Progenitor cell of endocrine pancreas (in vitro differentiated cells): ENCODE measurements around the gene OTUD1. TPM values are rescaled to one million over a fixed set of nuclear protein-coding genes. Genes with fewer than 3 reads are reported as not detected.

Experiments
- DNase-seq: peaks from one replicate; pipeline ENCODE4 v3.0.0; 2021; ENCODE audit warnings: low spot score; ENCODE audit not compliant: unreplicated experiment
- H3K27ac Mint-ChIP-seq: 2 replicates; pipeline ENCODE4 v1.8.0; 2021; ENCODE audit warnings: mild to moderate bottlenecking, moderate library complexity, mixed read lengths
- H3K27me3 Mint-ChIP-seq: 2 replicates; pipeline ENCODE4 v1.8.0; 2021; ENCODE audit warnings: mixed read lengths
- H3K36me3 Mint-ChIP-seq: 2 replicates; pipeline ENCODE4 v1.8.0; 2022; ENCODE audit warnings: mixed read lengths; ENCODE audit not compliant: insufficient read depth
- H3K4me1 Mint-ChIP-seq: 2 replicates; pipeline ENCODE4 v1.8.0; 2021; ENCODE audit warnings: low read depth, mixed read lengths
- H3K4me3 Mint-ChIP-seq: 2 replicates; pipeline ENCODE4 v1.8.0; 2021; ENCODE audit warnings: low read depth, mild to moderate bottlenecking, moderate library complexity, mixed read lengths
- H3K9me3 Mint-ChIP-seq: 2 replicates; pipeline ENCODE4 v1.8.0; 2021; ENCODE audit warnings: low read depth, mixed read lengths
- total RNA-seq: library from RNA; stranded (reverse); gene quantifications from 2 replicates; pipeline ENCODE4 v1.2.1, GENCODE V29; 2021
- TF ChIP-seq, protein P1 (sequence below): fragments of 200-600 bp; sonication (generic); IDR thresholded peaks from one replicate; pipeline ENCODE4 v1.5.0; 2021; ENCODE audit warnings: antibody characterized with exemption, mild to moderate bottlenecking; ENCODE audit not compliant: unreplicated experiment

Gene OTUD1
- total RNA-seq, 1 donor from 2014 or later: 11.9 TPM

DNA sequence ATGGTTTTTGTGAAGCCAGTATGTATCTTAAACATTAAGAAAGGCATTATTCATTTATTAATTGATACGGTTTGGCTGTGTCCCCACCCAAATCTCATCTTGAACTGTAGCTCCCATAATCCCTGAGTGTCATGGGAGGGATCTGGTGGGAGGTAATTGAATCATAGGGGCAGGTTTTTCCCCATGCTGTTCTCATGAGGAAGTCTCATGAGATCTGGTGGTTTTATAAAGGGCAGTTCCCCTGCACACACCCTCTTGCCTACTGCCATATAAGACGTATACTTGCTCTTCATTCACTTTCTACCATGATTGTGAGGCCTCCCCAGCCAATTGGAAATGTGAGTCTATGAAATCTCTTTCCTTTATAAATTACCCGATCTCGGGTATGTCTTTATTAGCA, 28.1 kb downstream of the OTUD1 start:
- Mint-ChIP-seq H3K9me3 (peaks cover 4% of the 10 kb centered on the region), H3K27ac (no peak overlapping the region), H3K36me3 (no peaks in the 10 kb centered on the region), H3K4me3 (no peak overlapping the region), H3K4me1 (peaks cover 13% of the 10 kb centered on the region), H3K27me3 (peaks cover 19% of the 10 kb centered on the region)
- no peak for DNase-seq
- TF ChIP-seq, protein P1, sequence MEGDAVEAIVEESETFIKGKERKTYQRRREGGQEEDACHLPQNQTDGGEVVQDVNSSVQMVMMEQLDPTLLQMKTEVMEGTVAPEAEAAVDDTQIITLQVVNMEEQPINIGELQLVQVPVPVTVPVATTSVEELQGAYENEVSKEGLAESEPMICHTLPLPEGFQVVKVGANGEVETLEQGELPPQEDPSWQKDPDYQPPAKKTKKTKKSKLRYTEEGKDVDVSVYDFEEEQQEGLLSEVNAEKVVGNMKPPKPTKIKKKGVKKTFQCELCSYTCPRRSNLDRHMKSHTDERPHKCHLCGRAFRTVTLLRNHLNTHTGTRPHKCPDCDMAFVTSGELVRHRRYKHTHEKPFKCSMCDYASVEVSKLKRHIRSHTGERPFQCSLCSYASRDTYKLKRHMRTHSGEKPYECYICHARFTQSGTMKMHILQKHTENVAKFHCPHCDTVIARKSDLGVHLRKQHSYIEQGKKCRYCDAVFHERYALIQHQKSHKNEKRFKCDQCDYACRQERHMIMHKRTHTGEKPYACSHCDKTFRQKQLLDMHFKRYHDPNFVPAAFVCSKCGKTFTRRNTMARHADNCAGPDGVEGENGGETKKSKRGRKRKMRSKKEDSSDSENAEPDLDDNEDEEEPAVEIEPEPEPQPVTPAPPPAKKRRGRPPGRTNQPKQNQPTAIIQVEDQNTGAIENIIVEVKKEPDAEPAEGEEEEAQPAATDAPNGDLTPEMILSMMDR: no peak

DNA sequence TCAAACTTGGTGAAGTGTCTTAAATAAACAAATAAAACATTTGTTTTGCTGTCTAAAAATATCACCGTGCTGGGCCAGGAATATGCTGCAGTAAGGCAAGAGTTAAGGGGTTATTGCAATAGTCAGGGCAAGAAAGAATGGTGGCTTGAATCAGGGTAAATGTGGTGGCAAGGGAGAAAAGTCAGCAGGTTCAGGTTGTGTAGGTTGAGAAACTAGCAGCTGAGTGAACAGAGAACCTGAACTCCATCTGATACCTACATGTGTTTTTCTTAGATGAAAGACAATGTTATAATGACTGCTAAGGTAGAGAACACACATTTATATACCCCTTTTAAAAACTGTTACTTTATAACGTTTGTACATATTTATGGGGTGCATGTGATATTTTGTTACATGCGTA, 28.7 kb downstream of the OTUD1 start:
- TF ChIP-seq, protein P1: no peak
- Mint-ChIP-seq H3K27me3 (peaks cover 20% of the 10 kb centered on the region), H3K36me3 (no peaks in the 10 kb centered on the region), H3K27ac (no peak overlapping the region), H3K9me3 (no peaks in the 10 kb centered on the region), H3K4me1 (peaks cover 10% of the 10 kb centered on the region), H3K4me3 (no peak overlapping the region)
- DNase-seq: no peak

DNA sequence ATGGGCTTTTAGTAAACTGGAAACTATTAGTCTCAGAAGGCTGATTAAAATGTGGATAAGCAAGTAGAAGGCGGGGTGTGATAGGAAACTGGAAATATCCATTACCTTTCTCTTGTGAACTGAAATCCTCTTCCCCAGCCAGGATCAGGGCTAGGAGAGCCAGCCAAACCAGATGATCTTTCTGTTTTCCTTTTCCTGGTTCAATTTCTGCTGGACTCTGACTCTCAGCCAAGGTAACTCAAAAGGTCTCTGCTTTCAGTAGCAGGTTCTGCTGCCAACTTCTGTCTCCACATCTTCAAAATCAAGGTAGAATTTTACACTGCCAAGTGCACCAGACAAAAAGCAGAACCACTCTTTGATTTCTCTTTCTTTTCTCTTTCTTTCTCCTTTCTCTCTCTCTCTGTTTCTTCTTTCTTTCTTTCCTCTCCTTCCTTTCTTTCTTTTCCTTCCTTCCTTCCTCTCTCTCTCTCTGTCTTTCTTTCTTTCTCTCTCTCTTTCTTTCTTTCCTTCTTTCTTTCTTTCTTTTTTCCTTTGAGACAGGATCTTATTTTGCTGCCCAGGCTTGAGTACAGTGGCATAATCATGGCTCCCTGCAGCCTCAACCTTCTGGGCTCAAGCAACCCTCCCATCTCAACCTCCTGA, 30.8 kb downstream of the OTUD1 start:
- H3K9me3 Mint-ChIP-seq: no peaks in the 10 kb centered on the region
- DNase-seq: no peak
- peaks cover 4% of the 10 kb centered on the region for H3K4me1 Mint-ChIP-seq
- H3K27me3 Mint-ChIP-seq: peaks cover 22% of the 10 kb centered on the region
- H3K36me3 Mint-ChIP-seq: no peaks in the 10 kb centered on the region
- no peak overlapping the region for H3K4me3 Mint-ChIP-seq
- no peak overlapping the region for H3K27ac Mint-ChIP-seq
- TF ChIP-seq, protein P1: no peak

DNA sequence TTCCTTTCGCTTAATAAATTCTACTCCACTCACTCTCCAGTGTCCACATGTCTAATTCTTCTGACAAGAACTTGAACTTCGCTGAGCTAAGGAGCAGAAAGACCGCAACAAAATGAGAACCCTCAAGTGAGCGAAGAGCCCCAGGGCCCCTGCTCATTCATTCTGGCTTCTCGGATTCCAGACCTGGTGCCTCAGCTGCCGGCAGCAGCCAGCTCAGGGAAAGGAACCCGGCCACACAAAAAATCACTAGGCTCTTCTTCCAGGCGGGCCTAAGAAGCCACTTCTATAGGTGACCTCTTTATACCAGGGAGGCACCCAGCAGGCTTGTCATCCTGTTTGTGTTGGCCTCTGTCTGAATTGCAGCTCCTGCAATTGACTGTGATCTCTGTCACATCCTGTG, 33.3 kb downstream of the OTUD1 start:
- TF ChIP-seq, protein P1: no peak
- Mint-ChIP-seq H3K9me3 (no peaks in the 10 kb centered on the region), H3K27me3 (peaks cover 22% of the 10 kb centered on the region), H3K4me1 (peaks cover 4% of the 10 kb centered on the region), H3K36me3 (no peaks in the 10 kb centered on the region), H3K27ac (no peak overlapping the region), H3K4me3 (no peak overlapping the region)
- no peak for DNase-seq

DNA sequence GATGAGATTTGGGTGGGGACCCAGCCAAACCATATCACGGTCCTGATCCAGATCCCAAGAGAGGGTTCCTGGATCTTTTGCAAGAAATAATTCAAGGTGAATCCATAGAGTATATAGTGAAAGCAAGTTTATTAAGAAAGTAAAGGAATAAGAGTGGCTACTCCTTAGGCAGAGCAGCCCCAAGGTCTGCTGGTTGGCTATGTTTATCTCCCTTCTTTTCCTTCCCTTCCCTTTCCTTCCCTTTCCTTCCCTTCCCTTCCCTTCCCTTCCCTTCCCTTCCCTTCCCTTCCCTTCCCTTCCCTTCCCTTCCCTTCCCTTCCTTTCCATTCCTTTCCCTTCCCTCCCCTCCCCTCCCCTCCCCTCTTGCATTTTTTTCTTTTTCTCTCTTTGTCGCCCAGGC, 35.2 kb downstream of the OTUD1 start:
- Mint-ChIP-seq H3K27me3 (peaks cover 22% of the 10 kb centered on the region), H3K4me3 (no peak overlapping the region), H3K36me3 (no peaks in the 10 kb centered on the region), H3K27ac (no peak overlapping the region), H3K4me1 (peaks cover 3% of the 10 kb centered on the region), H3K9me3 (no peaks in the 10 kb centered on the region)
- DNase-seq: no peak
- TF ChIP-seq, protein P1: no peak
